ENCODE results near the gene PHEX.

Gene PHEX

GRCh38 chrX:22040184-22040583, 8.1 kb downstream of the PHEX start:
- DNase-seq (ENCODE audit: low read depth): no peak

DNA sequence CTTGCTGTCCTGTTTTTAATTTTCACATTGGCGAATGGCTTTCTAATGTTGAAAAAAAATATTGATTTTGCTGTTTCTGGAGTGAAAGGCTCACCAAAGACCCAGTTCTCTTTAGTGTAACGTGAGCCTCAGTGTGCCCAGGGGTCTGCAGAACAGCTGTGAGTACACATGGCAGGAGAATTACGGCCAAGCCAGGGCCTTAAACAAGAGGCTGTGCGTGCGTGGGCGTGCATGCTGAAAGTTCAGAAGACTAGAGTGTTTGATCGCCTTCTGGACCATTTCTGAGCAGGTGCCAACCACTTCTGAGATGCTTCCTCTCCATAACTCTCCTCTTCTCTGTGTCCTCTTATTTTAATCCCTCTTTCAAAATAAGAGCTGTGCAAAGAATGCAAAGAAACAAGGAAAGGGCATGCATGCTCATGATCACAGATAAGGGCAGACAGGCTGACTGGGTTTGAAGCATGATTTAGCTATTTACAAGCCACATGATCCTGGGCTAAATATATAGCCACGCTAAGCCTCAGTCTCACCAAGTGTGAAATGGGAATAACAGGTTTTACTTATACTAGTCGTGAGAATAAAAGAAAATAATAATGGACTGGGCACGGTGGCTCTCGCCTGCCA, 9.9 kb downstream of the PHEX start:
- no peak for DNase-seq (ENCODE audit: low read depth)

DNA sequence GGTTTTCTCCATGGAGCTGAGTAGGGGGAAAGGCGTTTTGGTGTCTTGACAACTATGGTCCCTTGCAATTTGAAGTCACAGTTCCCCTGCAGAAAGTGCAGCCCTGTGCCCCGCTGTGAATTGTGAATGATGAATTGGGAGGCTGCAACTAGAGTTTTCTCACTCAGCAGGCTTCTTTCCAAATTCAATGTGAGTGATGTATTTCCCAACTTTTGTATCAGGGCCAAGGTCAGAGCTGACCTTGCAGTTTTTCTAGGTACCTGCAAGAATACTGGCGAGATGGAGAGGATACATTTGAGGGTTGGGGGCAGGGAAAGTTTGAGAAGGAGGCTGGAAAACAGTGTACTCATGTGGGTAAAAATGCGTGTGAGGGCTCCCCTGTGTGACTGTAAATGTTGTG, 11.7 kb downstream of the PHEX start:
- no peak for DNase-seq (ENCODE audit: low read depth)

DNA sequence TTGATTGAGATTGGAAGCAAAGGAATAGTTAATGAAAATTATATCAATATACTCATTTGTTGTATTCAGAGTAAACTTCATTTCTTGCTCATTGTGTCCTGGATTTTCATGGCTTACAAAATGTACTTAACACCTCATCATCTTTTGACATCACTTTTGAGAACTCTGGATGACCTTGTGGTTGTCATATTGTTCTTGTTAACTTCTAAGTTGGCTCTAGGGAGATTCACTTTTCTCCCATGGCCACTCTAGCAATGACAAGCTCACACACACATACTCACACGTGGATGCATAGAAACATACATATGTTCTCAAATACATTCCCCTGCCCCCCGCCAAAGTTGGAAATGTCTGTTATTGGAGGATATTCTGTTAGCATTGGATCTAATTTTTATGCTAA, 15.3 kb downstream of the PHEX start:
- DNase-seq (ENCODE audit: low read depth): no peak

GRCh38 chrX:22053481-22053880, 21.4 kb downstream of the PHEX start:
- no peak for DNase-seq (ENCODE audit: low read depth)

DNA sequence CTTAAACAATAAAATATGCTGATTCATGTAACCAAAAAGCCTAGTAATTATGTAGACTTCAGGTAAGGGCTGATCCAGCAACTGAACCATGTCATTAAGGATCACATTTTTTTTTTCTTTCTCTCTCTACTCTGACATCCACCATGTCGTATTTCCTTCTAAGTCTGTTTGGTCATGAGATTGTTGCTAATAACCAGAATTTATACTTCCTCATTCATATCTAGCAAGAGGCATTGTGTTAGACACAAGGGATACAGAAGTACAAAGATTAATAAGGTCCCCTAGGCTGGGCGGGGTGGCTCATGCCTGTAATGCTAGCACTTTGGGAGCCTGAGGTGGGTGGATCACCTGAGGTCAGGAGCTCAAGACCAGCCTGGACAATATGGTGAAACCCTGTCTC, 24.1 kb downstream of the PHEX start:
- no peak for DNase-seq (ENCODE audit: low read depth)

DNA sequence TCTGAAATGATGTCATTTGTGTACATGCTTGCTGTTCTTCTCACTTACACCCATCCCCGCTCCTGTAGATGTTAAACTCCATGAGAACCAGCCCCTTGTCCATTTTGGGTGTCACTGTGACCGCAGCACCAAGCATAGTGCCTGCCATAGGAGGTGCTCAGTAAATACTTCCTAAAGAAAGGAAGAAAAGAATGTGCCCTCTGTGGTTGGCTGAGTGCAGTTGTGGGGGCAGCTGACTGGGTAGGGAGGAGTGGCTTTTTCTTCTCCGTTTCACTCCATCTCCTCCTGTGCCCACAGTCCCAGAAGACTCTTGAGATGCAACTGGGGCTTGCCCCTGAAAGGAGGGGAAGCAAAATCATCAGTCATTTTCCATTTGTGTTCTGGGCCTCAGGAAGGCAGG, 25.5 kb downstream of the PHEX start:
- no peak for DNase-seq (ENCODE audit: low read depth)

DNA sequence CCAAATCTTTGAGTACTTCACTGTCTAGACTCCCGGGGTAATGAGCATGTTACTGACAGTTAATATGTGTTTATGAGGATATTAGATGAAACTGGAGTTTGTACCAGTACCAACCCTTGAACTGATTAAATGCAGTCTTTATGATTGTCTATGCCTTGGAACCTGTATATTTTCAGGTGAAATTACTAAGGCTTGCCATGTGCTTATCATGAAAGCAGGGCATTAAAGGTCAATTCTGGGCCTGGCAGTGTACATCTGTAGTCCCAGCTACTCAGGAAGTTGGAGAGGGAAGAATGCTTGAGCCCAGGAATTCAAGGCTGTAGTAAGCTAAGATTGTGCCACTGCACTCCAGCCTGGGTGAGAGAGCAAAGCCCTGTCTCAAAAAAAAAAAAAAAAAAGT, 27.6 kb downstream of the PHEX start:
- DNase-seq (ENCODE audit: low read depth): no peak

- no peak for DNase-seq (ENCODE audit: low read depth)
Measured at GRCh38 chrX:22060415-22061280, 28.5 kb downstream of the PHEX start.

GRCh38 chrX:22063284-22063683, 31.2 kb downstream of the PHEX start:
- no peak for DNase-seq (ENCODE audit: low read depth)

GRCh38 chrX:22069586-22069985, 37.5 kb downstream of the PHEX start:
- DNase-seq (ENCODE audit: low read depth): no peak

DNA sequence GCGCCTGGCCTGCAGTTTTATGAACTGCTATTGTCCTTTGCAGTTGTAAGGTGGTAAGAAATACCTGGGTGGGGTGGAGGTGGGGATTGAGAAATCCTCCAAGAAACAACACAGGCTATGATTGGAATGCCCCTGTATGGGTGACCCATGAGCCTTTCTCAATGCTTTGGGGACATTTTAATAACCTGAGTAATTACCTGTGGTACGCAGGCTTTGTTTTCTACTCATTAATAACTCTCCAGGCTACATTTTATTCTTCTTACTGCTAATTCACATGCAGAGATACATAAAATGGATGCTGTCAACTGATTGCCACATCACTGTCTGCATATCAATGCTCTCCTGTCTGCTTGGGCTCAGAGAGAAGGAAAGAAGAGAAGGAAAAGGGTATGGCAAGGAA, 41.8 kb downstream of the PHEX start:
- no peak for DNase-seq (ENCODE audit: low read depth)

DNA sequence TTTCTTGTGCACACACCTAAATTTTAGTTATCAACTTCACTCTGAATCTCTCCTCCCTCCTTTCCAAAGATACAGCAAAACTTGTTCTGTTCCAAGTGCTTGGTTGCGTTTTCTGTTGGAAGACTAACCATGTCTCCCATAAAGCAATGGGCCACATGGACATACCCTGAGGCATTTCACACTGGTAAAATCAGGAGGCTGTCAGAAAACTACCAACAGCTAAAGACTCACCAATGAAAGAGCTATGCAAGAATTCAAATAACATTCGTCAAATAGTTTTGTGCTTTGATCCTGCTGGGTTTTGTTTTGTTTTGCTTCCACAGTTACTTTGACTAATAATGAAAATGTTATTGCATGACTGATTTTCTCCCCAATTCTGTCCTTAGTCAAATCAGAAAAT, 46.0 kb downstream of the PHEX start:
- no peak for DNase-seq (ENCODE audit: low read depth)

DNA sequence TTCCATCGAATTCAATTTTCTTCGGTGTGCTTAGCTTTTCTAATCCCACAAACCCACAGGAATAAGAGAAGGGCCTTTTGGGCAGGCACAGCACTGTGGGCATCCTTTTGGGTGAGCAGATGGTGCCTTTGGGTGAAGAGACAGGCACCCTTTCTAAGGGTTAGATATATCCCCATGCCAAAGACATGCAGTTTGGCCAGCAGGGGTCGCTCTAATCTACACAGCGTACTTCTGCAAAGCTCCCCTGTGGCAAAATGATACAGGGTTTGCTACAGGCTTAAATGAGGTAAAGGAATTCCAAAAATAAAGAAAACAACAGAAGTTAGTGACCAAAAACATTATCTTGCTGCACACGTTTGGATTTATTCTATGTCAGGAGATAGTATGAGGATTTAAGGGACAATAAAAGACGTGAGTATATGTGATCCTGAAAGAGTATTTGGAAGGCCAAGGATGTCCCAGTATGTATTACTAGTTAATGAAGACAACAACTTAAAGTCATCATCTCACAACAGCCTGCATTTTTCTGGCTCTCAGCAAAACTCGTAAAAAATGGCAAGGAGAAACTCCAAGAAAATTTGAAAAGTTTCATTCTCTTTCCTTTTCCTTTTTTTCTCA, 49.5 kb downstream of the PHEX start:
- no peak for DNase-seq (ENCODE audit: low read depth)

GRCh38 chrX:22086003-22086402, 53.9 kb downstream of the PHEX start:
- no peak for DNase-seq (ENCODE audit: low read depth)

DNA sequence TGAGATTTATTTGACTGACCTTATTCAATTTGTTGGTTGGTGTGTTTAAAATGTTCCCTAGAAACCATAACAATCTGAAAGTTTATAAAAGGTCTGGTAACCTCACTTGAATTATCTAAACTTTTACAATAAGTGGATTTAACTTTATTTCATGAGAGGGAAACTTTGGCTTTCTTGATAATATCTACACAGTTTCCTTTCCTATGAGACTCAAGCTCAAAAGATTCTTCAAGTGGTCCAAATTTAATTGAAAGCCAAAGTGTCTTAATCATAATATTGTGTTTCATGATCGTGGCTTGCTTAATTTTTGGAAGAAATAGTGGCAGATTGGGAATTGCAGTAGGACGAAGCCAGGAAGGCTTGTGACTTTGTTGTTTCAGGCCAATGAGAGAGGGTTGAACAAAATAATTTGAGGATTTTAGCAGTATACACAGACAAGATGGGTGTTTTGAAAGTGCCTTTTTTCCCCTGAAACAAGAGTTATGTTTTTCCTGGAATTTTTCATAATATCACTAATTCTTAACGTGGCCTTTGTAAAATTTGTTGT, 55.0 kb downstream of the PHEX start:
- no peak for DNase-seq (ENCODE audit: low read depth)

- DNase-seq (ENCODE audit: low read depth): no peak
Measured at GRCh38 chrX:22088326-22088725, 56.2 kb downstream of the PHEX start.

DNA sequence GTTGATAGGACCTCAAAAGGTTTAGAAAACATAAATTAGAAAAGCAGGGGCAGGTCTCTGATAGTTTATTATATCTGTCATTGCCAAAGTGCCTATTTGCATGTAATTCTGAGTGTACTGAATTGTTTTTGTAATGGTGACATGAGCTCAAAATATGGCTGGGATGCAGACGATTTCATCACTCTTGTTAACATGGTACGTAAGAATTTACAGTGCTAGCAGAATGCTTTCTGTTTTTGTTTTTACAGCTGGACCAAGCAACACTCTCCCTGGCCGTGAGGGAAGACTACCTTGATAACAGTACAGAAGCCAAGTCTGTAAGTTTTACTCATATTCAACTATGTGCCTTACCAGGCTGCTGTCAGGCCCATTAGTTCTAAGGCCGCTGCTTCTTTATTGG, 58.1 kb downstream of the PHEX start:
- no peak for DNase-seq (ENCODE audit: low read depth)

DNA sequence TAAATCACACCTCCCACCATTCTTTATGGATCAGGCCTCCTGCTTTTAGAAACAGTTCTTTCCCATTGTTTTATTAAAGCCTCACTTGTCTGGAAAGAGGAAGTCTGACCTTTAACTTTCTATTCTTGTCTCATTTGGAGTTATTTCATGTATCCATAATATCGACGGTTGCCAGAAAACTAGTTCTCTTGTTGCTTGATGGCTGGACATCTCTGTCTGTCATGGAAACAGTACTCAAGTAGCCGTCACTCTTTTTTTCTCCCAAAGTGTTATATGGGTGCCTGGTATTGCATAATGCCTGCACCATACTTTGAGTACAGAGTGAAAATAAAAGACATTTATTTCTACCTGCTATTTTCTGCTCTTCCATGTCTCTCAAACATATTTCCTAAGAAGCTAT, 61.4 kb downstream of the PHEX start:
- no peak for DNase-seq (ENCODE audit: low read depth)

GRCh38 chrX:22095286-22095685, 63.2 kb downstream of the PHEX start:
- no peak for DNase-seq (ENCODE audit: low read depth)

DNA sequence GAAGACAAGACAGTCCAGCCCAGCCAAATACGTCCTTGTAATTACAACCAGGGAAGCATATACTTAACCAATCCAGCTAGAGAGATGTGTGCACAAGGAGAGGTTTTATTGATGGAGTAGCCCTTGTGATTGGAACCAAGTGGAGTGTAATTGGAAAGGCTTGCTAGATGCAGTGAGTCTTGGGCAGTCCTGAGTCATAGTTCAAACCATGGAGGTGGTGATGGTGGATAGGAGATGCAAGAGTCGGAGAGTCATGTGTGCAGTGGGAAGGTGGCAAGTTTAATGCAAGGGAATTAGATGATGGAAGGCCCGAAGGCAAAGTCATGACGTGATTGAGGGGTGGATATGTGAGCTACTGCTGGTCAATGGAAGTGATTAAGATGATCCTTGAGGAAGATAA, 63.7 kb downstream of the PHEX start:
- DNase-seq (ENCODE audit: low read depth): no peak

GRCh38 chrX:22097012-22097694, 65.0 kb downstream of the PHEX start:
- DNase-seq (ENCODE audit: low read depth): no peak

GRCh38 chrX:22105231-22105630, 73.1 kb downstream of the PHEX start:
- DNase-seq (ENCODE audit: low read depth): no peak

Measured in GM04503 (cell line).